Astrocyte (in vitro differentiated cells and primary cell): ENCODE data around the gene FRMD4A. TPM values are rescaled to one million over a fixed set of nuclear protein-coding genes. Genes with fewer than 3 reads are reported as not detected.
A peak's percentile ranks its signal among the peaks of the same experiment; 100 is the strongest.

Experiments
- DNase-seq: peaks from one replicate; pipeline ENCODE4 v3.0.0-alpha.2; 2010; ENCODE audit warnings: low read depth
- FAIRE-seq: peaks from 2 replicates; lab custom pipeline; 2011; peaks lifted over from hg19 to GRCh38; lab: Jason Lieb, UNC
- H2AFZ ChIP-seq: 2 replicates; pipeline ENCODE4 v1.6.0; 2012; ENCODE audit warnings: low read depth, low read length, inconsistent platforms
- H3K27ac ChIP-seq: 2 replicates; pipeline ENCODE4 v1.5.1; 2011; ENCODE audit warnings: low read depth, low read length, inconsistent platforms
- H3K27me3 ChIP-seq: 2 replicates; pipeline ENCODE4 v1.6.0; 2011; ENCODE audit warnings: low read length, inconsistent platforms; ENCODE audit not compliant: insufficient read depth
- H3K36me3 ChIP-seq: 2 replicates; pipeline ENCODE4 v1.5.1; 2011; ENCODE audit warnings: low read length, inconsistent platforms; ENCODE audit not compliant: insufficient read depth
- H3K4me1 ChIP-seq: 2 replicates; pipeline ENCODE4 v1.5.1; 2011; ENCODE audit warnings: low read length, inconsistent platforms; ENCODE audit not compliant: insufficient read depth
- H3K4me2 ChIP-seq: 2 replicates; pipeline ENCODE4 v1.6.0; 2012; ENCODE audit warnings: low read length, inconsistent platforms
- H3K4me3 ChIP-seq: 2 replicates; pipeline ENCODE4 v1.5.1; 2011; ENCODE audit warnings: low read depth, mild to moderate bottlenecking, low read length, inconsistent platforms; ENCODE audit not compliant: insufficient read depth
- H3K79me2 ChIP-seq: 2 replicates; pipeline ENCODE4 v1.6.0; 2012; ENCODE audit warnings: mild to moderate bottlenecking, low read length, inconsistent platforms; ENCODE audit not compliant: insufficient read depth
- H3K9ac ChIP-seq: 2 replicates; pipeline ENCODE4 v1.6.0; 2012; ENCODE audit warnings: mild to moderate bottlenecking, low read length, inconsistent platforms
- H3K9me3 ChIP-seq: 2 replicates; pipeline ENCODE4 v1.5.1; 2012; ENCODE audit warnings: low read depth, mild to moderate bottlenecking, low read length, inconsistent platforms; ENCODE audit not compliant: insufficient read depth
- H4K20me1 ChIP-seq: 2 replicates; pipeline ENCODE4 v1.6.0; 2012; ENCODE audit warnings: low read length, inconsistent platforms; ENCODE audit not compliant: insufficient read depth
- H3K27ac Mint-ChIP-seq: one replicate; pipeline ENCODE4 v1.8.0; 2021; ENCODE audit warnings: mild to moderate bottlenecking, mixed read lengths; ENCODE audit not compliant: unreplicated experiment
- H3K27me3 Mint-ChIP-seq: one replicate; pipeline ENCODE4 v1.8.0; 2021; ENCODE audit warnings: low read depth, mixed read lengths; ENCODE audit not compliant: unreplicated experiment
- H3K36me3 Mint-ChIP-seq: one replicate; pipeline ENCODE4 v1.8.0; 2021; ENCODE audit warnings: low read depth, mixed read lengths; ENCODE audit not compliant: unreplicated experiment
- H3K4me1 Mint-ChIP-seq: one replicate; pipeline ENCODE4 v1.8.0; 2021; ENCODE audit warnings: low read depth, mixed read lengths; ENCODE audit not compliant: unreplicated experiment
- H3K4me3 Mint-ChIP-seq: one replicate; pipeline ENCODE4 v1.8.0; 2021; ENCODE audit warnings: mild to moderate bottlenecking, moderate library complexity, mixed read lengths; ENCODE audit not compliant: unreplicated experiment
- H3K9me3 Mint-ChIP-seq: one replicate; pipeline ENCODE4 v1.8.0; 2021; ENCODE audit warnings: mild to moderate bottlenecking, mixed read lengths; ENCODE audit not compliant: unreplicated experiment
- CTCF ChIP-seq: IDR thresholded peaks from 2 replicates; pipeline ENCODE4 v1.5.1; 2011; ENCODE audit warnings: low read depth, mild to moderate bottlenecking, inconsistent platforms, low read length, moderate library complexity; ENCODE audit not compliant: insufficient read depth
- EZH2 ChIP-seq: IDR thresholded peaks from 2 replicates; pipeline ENCODE4 v1.6.1; 2012; ENCODE audit warnings: mild to moderate bottlenecking, low read length, inconsistent platforms; ENCODE audit not compliant: insufficient read depth
- total RNA-seq: library from RNA; stranded (reverse); gene quantifications from 2 replicates; pipeline ENCODE4 v1.2.1, GENCODE V29; 2021

The FRMD4A gene
- total RNA-seq, 1 donor from 2014 or later = 82.5 TPM

GRCh38 chr10:13612654-13613373 is 717.9 kb downstream of the FRMD4A start:
- no peak for TF ChIP-seq CTCF
- TF ChIP-seq EZH2 = no peak
- H3K27ac ChIP-seq = no peak overlapping the region
- Mint-ChIP-seq H3K9me3 (no peaks in the 10 kb centered on the region), H3K4me3 (no peak overlapping the region), H3K4me1 (peaks cover 46% of the 10 kb centered on the region), H3K27me3 (no peaks in the 10 kb centered on the region), H3K27ac (no peak overlapping the region), H3K36me3 (peaks cover 7% of the 10 kb centered on the region)
- DNase-seq = no peak
- FAIRE-seq = no peak
- no peak overlapping the region for H2AFZ ChIP-seq
- no peaks in the 10 kb centered on the region for H3K27me3 ChIP-seq
- H4K20me1 ChIP-seq = no peaks in the 10 kb centered on the region
- H3K4me3 ChIP-seq = no peak overlapping the region
- peaks cover 17% of the 10 kb centered on the region for H3K4me1 ChIP-seq
- peaks cover 29% of the 10 kb centered on the region for H3K36me3 ChIP-seq
- no peaks in the 10 kb centered on the region for H3K9me3 ChIP-seq
- H3K9ac ChIP-seq = no peak overlapping the region
- no peaks in the 10 kb centered on the region for H3K79me2 ChIP-seq
- H3K4me2 ChIP-seq = no peak overlapping the region

- Mint-ChIP-seq H3K4me1 (peaks cover 19% of the 10 kb centered on the region), H3K4me3 (no peak overlapping the region), H3K36me3 (peaks cover 9% of the 10 kb centered on the region), H3K27me3 (no peaks in the 10 kb centered on the region), H3K27ac (peak overlapping the region; percentile 43), H3K9me3 (no peaks in the 10 kb centered on the region)
- no peak overlapping the region for H3K9ac ChIP-seq
- H3K27me3 ChIP-seq = no peaks in the 10 kb centered on the region
- no peak overlapping the region for H3K4me3 ChIP-seq
- H3K4me1 ChIP-seq = no peaks in the 10 kb centered on the region
- H2AFZ ChIP-seq = no peak overlapping the region
- H4K20me1 ChIP-seq = no peaks in the 10 kb centered on the region
- H3K27ac ChIP-seq = no peak overlapping the region
- no peaks in the 10 kb centered on the region for H3K79me2 ChIP-seq
- TF ChIP-seq EZH2 = no peak
- no peak for TF ChIP-seq CTCF
- no peak overlapping the region for H3K4me2 ChIP-seq
- FAIRE-seq (no peak), DNase-seq (peak; percentile 49)
- H3K9me3 ChIP-seq = no peaks in the 10 kb centered on the region
- H3K36me3 ChIP-seq = peaks cover 28% of the 10 kb centered on the region
Measured at GRCh38 chr10:13608246-13608853, 722.4 kb downstream of the FRMD4A start.
